ENCODE data around the gene TOR1A. TPM values are rescaled to one million over a fixed set of nuclear protein-coding genes. Genes with fewer than 3 reads are reported as not detected.

The TOR1A gene
- total RNA-seq, 1 experiment from 2014 or later, result 24.4 TPM

DNA sequence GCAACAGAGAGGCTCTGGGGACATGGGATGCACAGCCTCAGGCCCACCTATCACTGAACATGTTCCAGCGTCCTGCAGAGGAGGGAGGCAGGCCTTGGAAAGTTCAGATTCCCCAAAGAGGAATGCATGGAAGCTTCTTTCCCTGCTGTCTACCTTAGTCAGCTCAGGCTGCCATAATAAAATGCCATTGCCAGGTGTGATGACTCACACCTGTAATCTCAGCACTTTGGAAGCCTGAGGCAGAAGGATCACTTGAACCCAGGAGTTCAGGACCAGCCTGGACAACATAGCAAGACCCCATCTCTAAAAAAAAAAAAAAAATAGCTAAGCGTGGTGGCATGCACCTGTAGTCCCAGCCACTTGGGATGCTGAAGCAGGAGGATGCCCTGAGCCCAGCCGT, 45.5 kb downstream of the TOR1A start:
- H3K4me1 ChIP-seq (ENCODE audit: control insufficient read depth in 1 of 2, insufficient read depth in 2 of 2, low read length in 2 of 2), result peaks cover 29% of the 10 kb centered on the region in 2 experiments
- H3K9me3 ChIP-seq (ENCODE audit: control insufficient read depth in 1 of 2, insufficient read depth in 1 of 2, low read depth in 1 of 2, low read length in 2 of 2), result no peaks in the 10 kb centered on the region
- DNase-seq (ENCODE audit: low read depth, low spot score) (no peak), ATAC-seq (no peak)
- H3K36me3 ChIP-seq (ENCODE audit: control insufficient read depth in 1 of 2, insufficient read depth in 2 of 2, low read length in 2 of 2), result no peaks in the 10 kb centered on the region
- TF ChIP-seq SIN3A (IDR thresholded peaks at IDR 0.05; ENCODE audit: low read depth) (no peak), YY1 (IDR thresholded peaks at IDR 0.05; ENCODE audit: extremely low read depth, insufficient replicate concordance, low read depth, low read length) (peak; percentile 15)
- H3K27ac ChIP-seq (ENCODE audit: low read depth, low read length), result no peak overlapping the region
- H3K4me3 ChIP-seq (replicated peaks in 1 of 2; ENCODE audit: low read depth in 1 of 2, low read length in 2 of 2), result no peak overlapping the region
- no peak overlapping the region for H2AFZ ChIP-seq (ENCODE audit: low read depth, low read length, poor library complexity, severe bottlenecking)
- H3K79me2 ChIP-seq (ENCODE audit: insufficient read depth, low read length), result no peaks in the 10 kb centered on the region
- intact Hi-C loops (cut with micrococcal nuclease), result no loop called here
- peak overlapping the region; percentile 32 for H3K4me2 ChIP-seq (ENCODE audit: low read length)
- no peak overlapping the region for H3K9ac ChIP-seq (ENCODE audit: low read length)
- no peaks in the 10 kb centered on the region for H3K27me3 ChIP-seq (ENCODE audit: insufficient read depth, low read length)
- BruUV-seq (replicated peaks), result no TSS peak
- ChIA-PET CTCF (interaction anchor here (1.0 to 3.9 kb wide), 2 partner anchors 40 to 52 kb away, joined by 3 to 42 read pairs; no protein-coding TSS in a partner anchor), POLR2A (interaction anchor here (0.8 kb wide), 1 partner anchor 41 kb away, joined by 4 read pairs; no protein-coding TSS in a partner anchor), RAD21 (ENCODE audit: low non-redundant PET in 1 of 2, low total read pairs in 2 of 2, uncharacterized antibody in 2 of 2, unreplicated experiment in 2 of 2) (interaction anchor here in 1 of 2 experiments (0.5 kb wide), 1 partner anchor 49 kb away, joined by 5 read pairs; no protein-coding TSS in a partner anchor)
- no peaks in the 10 kb centered on the region for H3K9me2 ChIP-seq (ENCODE audit: insufficient read depth)
- no peaks in the 10 kb centered on the region for H4K20me1 ChIP-seq (ENCODE audit: insufficient read depth)

DNA sequence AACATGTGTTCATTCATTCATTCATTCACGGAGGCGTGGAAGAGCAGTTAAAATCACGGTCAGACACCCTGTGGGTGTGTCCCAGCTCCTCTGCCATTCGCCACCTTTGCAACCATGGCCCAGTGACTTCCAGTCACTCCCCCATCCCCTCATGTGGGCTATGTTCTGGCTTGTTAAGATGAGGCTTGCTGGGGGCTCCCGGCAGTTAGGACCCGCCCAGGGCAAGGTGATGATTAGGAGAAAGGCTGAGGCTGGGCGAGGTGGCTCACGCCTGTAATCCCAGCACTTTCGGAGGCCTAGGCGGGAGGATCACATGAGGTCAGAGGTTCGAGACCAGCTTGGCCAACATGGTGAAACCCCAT, 46.2 kb downstream of the TOR1A start:
- H4K20me1 ChIP-seq (ENCODE audit: insufficient read depth), result no peaks in the 10 kb centered on the region
- H2AFZ ChIP-seq (ENCODE audit: low read depth, low read length, poor library complexity, severe bottlenecking), result peak overlapping the region; percentile 80
- no peaks in the 10 kb centered on the region for H3K79me2 ChIP-seq (ENCODE audit: insufficient read depth, low read length)
- no peaks in the 10 kb centered on the region for H3K9me3 ChIP-seq (ENCODE audit: control insufficient read depth in 1 of 2, insufficient read depth in 1 of 2, low read depth in 1 of 2, low read length in 2 of 2)
- peak overlapping the region in 1 of 2 experiments; percentile 57; a peak in 2 of 4 replicates for H3K4me3 ChIP-seq (replicated peaks in 1 of 2; ENCODE audit: low read depth in 1 of 2, low read length in 2 of 2)
- H3K36me3 ChIP-seq (ENCODE audit: control insufficient read depth in 1 of 2, insufficient read depth in 2 of 2, low read length in 2 of 2), result no peaks in the 10 kb centered on the region
- peak overlapping the region; percentile 88 for H3K4me2 ChIP-seq (ENCODE audit: low read length)
- H3K9me2 ChIP-seq (ENCODE audit: insufficient read depth), result no peaks in the 10 kb centered on the region
- DNase-seq (ENCODE audit: low read depth, low spot score) (no peak), ATAC-seq (peak; percentile 17; the same call in 1 of the 2 replicates)
- ChIA-PET POLR2A (interaction anchor here (0.8 to 1.6 kb wide), 6 partner anchors 16 to 646 kb away, joined by 3 to 11 read pairs (median 5); no protein-coding TSS in a partner anchor), RAD21 (ENCODE audit: low non-redundant PET in 1 of 2, low total read pairs in 2 of 2, uncharacterized antibody in 2 of 2, unreplicated experiment in 2 of 2) (interaction anchor here (0.8 to 1.5 kb wide), 3 partner anchors 40 to 646 kb away, joined by 4 to 9 read pairs (median 7); no protein-coding TSS in a partner anchor), CTCF (interaction anchor here (1.0 to 3.9 kb wide), 5 partner anchors 13 to 639 kb away, joined by 3 to 42 read pairs (median 8); partner anchors contain the start of gene ASB6)
- H3K27ac ChIP-seq (ENCODE audit: low read depth, low read length), result peak overlapping the region; percentile 71
- peaks cover 26 to 29% of the 10 kb centered on the region in 2 experiments for H3K4me1 ChIP-seq (ENCODE audit: control insufficient read depth in 1 of 2, insufficient read depth in 2 of 2, low read length in 2 of 2)
- BruUV-seq (replicated peaks), result no TSS peak
- intact Hi-C loops (cut with micrococcal nuclease), result no loop called here
- H3K27me3 ChIP-seq (ENCODE audit: insufficient read depth, low read length), result no peaks in the 10 kb centered on the region
- peak overlapping the region; percentile 65 for H3K9ac ChIP-seq (ENCODE audit: low read length)
- no peak for TF ChIP-seq POLR2AphosphoS5 (IDR thresholded peaks at IDR 0.05; ENCODE audit: low read depth, low read length)
- no peak for TF ChIP-seq SP1 (IDR thresholded peaks at IDR 0.05; ENCODE audit: low read depth)
- TF ChIP-seq, protein P1, sequence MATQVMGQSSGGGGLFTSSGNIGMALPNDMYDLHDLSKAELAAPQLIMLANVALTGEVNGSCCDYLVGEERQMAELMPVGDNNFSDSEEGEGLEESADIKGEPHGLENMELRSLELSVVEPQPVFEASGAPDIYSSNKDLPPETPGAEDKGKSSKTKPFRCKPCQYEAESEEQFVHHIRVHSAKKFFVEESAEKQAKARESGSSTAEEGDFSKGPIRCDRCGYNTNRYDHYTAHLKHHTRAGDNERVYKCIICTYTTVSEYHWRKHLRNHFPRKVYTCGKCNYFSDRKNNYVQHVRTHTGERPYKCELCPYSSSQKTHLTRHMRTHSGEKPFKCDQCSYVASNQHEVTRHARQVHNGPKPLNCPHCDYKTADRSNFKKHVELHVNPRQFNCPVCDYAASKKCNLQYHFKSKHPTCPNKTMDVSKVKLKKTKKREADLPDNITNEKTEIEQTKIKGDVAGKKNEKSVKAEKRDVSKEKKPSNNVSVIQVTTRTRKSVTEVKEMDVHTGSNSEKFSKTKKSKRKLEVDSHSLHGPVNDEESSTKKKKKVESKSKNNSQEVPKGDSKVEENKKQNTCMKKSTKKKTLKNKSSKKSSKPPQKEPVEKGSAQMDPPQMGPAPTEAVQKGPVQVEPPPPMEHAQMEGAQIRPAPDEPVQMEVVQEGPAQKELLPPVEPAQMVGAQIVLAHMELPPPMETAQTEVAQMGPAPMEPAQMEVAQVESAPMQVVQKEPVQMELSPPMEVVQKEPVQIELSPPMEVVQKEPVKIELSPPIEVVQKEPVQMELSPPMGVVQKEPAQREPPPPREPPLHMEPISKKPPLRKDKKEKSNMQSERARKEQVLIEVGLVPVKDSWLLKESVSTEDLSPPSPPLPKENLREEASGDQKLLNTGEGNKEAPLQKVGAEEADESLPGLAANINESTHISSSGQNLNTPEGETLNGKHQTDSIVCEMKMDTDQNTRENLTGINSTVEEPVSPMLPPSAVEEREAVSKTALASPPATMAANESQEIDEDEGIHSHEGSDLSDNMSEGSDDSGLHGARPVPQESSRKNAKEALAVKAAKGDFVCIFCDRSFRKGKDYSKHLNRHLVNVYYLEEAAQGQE (IDR thresholded peaks at IDR 0.05; ENCODE audit: low read depth), result no peak
- TF ChIP-seq ELF1 (IDR thresholded peaks at IDR 0.05; ENCODE audit: borderline replicate concordance, low read depth), result no peak
- TF ChIP-seq CEBPB (IDR thresholded peaks at IDR 0.05; ENCODE audit: low read depth), result no peak
- TF ChIP-seq, protein P2, sequence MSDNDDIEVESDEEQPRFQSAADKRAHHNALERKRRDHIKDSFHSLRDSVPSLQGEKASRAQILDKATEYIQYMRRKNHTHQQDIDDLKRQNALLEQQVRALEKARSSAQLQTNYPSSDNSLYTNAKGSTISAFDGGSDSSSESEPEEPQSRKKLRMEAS (IDR thresholded peaks at IDR 0.05), result no peak
- TF ChIP-seq TCF7L2 (IDR thresholded peaks at IDR 0.05; ENCODE audit: borderline replicate concordance, extremely low read depth, insufficient read depth, insufficient read length), result no peak
- TF ChIP-seq CBX3 (IDR thresholded peaks at IDR 0.05; ENCODE audit: low read depth), result no peak
- TF ChIP-seq, protein P3, sequence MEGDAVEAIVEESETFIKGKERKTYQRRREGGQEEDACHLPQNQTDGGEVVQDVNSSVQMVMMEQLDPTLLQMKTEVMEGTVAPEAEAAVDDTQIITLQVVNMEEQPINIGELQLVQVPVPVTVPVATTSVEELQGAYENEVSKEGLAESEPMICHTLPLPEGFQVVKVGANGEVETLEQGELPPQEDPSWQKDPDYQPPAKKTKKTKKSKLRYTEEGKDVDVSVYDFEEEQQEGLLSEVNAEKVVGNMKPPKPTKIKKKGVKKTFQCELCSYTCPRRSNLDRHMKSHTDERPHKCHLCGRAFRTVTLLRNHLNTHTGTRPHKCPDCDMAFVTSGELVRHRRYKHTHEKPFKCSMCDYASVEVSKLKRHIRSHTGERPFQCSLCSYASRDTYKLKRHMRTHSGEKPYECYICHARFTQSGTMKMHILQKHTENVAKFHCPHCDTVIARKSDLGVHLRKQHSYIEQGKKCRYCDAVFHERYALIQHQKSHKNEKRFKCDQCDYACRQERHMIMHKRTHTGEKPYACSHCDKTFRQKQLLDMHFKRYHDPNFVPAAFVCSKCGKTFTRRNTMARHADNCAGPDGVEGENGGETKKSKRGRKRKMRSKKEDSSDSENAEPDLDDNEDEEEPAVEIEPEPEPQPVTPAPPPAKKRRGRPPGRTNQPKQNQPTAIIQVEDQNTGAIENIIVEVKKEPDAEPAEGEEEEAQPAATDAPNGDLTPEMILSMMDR (IDR thresholded peaks at IDR 0.05 in 2 of 3, conservative IDR thresholded peaks at IDR 0.05 in 1 of 3; ENCODE audit: borderline replicate concordance in 1 of 3, insufficient read depth in 1 of 3, low read depth in 2 of 3, low read length in 2 of 3), result no peak
- no peak for TF ChIP-seq YY1 (IDR thresholded peaks at IDR 0.05; ENCODE audit: extremely low read depth, insufficient replicate concordance, low read depth, low read length)
- TF ChIP-seq RAD21 (IDR thresholded peaks at IDR 0.05; ENCODE audit: low read depth), result no peak
